Measurements from ENCODE around the gene DPM2.

DPM2 gene

DNA sequence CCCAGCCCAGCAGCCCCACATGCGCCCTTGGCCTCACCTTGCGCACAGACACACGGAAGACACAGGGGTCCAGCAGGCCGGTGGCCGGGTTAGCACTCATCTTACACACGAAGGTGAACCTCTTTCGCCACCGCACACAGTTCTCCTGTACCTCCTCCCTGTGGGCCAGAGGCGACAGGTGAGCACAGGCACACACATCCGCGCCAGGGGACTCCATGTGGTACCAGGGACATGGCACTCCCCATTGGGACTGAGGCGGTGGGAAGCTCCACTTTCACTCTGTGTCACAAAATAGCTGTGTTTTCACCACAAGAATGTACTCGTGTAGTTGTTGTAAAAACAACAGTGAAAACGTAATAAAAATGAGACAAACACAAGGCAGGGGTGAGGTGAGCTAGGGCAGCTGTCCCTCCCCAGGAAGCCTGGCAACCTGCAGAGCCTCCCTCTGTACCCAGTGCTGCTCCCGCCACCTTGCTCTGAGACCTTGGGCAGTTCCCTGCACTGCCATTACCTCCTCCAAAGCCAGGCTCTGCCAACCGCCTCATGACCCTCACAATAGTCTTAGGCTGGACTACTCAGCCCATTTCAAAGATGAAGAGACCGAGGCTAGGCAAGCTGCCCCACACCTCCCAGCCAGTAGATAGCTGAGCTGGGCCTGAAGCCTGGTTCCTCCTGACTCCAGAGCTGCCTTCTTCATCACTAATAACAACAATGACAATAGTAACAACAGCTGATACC, 16.3 kb upstream of the DPM2 start:
- DNase-seq: no peak

DNA sequence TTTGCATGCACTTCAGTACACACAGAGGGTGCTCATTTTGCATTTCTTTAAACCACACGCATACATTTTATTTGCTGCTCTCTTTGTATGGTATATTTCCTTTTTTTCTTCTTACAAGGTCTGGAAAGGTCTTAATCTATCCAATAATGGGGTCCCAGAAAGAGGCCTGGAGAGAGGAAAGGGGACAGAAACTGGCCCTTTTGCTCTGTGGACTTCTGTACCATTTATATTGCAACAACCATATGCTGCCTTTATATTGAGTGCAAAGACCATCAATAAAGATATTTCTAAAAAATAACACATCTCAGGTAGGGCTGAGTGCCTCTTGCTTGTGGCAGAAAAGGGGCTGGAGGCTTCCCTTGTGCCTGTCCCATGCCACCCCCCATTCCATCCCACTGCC, 15.5 kb upstream of the DPM2 start:
- DNase-seq: no peak

DNA sequence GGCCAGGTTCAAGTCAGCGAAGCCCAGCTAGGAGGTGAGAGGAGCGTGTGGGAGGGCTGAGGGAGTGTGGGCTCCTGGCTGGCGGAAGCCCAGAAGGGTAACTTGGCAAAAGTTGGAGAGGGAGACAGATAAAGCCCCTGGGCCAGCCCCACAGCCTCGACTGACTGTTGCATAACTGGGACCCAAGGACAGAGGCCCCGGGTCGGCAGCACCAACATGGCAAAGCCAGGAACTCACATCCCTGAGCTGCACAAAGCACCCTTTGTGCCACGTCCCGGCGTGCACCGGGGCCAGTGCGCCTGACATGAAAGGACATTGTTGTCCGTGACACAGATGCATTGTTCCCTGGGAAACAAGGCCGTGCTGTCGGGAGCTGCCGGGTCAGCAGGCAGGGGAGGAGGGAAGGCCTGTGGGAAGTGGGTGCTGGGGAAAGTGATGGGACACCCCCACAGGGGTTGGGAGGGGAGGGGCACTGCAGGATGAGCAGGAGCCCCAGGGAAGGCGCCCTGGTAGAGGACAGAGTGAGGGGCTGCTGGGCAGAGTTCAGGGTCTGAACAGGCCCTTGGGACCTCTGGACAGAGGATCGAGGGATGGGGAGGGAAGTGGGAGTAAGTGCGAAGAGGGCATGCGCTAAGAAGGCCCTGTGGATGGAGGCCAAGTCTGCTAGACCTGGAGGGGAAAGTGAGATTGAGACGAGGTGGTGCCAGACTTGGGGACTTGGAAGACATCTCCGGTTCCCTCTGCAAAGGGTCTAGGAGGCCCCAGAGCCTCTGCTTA, 13.0 kb upstream of the DPM2 start:
- no peak for DNase-seq

DNA sequence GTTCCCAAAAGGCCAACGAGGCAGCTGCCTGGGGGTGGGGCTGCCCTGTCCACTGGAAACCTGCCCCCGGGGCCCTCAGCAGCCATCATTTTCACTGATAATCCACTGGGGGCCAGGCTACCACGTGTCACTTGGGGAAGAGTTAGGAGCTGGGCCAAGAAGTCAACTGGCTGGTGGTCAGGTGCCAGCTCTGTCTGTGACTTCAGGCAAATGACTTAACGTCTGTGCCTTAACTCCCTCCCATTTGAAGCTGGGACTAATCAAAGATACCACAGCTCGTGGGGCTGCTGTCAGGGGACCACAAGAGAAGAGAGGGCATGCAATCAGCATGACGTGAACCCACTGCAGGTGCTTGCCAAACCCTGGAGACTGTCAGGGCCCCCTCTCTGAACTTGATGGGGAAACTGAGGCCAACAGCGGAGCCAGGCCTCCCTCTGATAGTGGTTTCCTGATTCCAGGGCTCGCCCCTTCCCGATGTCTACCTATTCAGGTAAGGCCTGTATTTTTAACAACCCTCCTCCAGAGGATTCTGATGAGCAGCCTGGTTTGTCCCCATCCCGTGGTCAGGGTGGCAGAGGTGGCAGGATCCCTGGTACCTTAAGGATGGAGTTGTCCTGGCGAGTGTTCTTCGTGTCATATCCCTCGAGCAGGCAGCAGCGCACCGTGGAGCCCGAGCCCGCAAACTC, 12.3 kb upstream of the DPM2 start:
- DNase-seq: no peak

DNA sequence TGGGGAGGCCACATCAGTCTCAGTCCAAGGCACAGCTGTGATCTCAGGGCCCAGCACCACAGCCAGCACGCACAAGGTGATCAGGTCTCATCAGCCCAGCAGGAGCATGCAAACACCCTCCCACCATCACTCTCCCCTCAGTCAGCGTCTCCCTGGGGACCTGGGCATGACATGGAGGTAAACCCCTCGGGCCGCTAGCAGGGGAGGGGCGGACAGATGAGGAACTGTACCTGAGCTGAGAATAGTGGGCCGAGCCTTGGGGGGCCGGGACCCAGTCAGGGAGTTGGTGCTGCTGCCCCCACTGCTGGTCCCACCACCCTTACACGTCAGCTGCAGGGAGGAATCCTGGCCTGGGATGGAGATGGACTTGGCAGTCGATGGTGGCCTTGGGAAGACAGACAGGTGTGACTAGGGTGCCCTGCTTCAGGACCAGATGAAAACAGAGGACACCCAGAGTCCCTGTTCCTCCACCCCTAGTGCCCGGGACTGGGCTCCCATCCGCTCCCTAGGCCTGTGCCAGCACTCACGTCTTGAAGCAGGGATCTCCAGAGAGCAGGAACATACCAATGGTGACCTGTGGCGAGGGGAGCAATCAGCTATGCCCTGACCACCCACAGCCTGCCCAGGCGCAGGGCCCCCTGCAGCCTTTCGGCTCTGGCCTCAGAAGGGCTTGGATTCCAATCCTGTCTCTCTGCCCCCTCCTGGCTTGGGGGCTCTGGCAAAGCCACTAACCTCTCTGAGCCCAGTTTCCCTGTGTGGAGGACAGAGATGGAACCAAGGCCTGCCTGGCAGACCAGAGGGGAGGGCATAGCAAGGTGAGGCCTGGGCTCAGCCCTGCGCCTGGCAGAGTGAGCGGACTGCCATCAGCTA, 10.4 kb upstream of the DPM2 start:
- DNase-seq: no peak

DNA sequence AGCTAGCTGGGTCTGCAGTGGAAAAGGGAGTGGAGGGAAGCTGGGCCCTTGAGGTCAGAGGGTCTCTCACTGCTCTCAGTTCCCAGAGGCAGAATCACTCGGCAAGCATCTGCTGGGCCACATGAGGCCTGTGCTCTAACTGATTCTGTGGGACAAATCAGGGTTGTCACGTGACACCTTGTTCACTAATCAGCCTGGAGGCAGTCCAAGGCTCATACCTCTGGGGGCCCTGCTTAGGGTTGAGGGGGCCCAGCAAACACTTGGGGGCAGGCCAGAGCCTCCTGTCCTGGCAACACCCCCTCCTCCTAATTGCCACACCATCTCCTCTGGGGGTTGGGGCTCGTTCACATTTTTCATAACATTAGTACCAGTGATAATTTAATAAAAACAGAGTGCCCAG, 9.1 kb upstream of the DPM2 start:
- no peak for DNase-seq

DNA sequence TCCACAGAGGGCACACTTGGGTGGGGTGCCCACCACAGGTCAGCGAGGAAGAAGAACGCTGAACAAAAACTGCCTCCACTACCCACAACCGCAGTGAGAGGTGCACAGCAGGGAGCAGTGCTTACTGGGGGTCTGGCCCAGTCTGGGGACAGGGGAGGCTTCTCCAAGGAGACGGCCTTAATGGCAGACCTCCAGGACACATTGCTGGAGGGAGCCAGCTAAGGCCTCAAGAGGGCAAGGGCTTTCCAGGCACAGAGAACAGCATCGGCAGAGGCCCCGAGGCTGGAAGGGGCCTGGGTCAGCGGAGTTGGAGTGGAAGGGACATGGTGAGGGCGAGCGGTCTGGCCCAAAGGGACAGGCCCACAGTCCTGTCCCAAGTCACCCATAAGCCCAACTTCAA, 8.3 kb upstream of the DPM2 start:
- no peak for DNase-seq

DNA sequence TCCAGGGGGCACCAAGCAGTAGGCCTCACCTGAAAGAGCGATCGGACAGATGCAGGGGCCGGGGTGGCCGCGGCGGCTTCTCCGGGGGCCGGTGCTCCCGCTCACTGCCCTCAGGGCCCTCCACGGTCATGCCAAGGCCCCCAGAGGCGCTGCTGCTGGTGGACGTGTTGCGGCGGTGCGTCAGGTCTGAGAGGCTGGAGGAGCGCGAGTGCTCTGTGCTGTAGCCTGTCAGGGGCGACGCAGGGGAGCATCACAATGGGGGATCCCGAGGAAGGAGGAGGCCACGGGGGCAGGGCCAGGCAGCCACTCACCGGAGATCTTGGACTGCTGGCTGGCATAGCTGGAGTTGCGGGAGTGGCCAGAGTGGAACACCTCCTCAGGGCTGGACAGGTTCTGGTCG, 7.7 kb upstream of the DPM2 start:
- DNase-seq: no peak

DNA sequence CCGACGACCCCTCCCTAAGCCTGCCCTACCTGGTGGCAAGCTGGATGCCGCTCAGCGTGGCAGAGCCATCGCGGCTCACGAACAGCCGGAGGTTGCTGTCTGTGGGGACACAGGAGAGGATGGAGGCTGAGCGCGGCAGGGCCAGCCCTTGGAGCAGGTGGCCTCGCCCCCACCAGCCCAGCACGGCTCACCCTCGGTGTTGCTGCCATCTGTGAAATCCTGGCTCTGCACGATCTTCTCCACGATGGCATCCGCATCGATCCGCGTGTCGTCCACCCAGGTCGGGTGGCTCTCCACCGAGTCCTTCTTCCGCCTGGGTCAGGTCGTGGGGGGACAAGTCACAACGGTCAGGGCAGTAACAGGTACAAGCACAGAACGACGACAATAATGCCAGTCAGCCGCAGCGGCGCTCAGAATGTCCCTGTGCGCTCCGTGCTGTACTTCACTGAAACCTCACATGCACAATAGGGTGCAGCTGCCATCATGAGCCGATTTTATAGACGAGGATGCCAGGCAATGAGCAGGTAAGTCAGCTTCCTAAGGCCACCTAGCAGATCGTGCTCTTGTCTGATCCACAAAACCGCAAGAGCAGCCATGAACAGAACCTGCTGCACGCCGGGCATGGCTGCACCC, 7.0 kb upstream of the DPM2 start:
- DNase-seq: no peak

DNA sequence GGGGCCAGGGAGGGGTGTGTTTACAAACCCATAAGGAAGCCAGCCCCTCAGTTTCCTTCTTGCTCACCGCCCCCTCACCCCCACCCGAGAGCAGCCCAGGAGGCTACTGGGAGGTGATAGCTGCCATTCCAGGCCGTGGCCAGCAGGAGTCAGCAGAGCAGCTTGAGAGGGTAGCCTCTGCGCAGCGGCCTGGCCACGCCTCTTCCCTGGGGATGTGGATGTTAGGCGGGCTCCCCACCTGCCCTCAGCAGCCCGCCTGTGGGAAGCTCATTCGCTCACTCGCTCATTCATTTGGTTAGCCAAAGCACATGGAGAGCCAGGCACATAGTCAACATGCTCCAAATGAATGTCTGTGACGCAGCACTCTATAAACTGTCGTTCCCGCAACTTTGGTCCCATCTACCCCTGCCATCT, 6.1 kb upstream of the DPM2 start:
- peak; percentile 68 to 74 for DNase-seq

DNA sequence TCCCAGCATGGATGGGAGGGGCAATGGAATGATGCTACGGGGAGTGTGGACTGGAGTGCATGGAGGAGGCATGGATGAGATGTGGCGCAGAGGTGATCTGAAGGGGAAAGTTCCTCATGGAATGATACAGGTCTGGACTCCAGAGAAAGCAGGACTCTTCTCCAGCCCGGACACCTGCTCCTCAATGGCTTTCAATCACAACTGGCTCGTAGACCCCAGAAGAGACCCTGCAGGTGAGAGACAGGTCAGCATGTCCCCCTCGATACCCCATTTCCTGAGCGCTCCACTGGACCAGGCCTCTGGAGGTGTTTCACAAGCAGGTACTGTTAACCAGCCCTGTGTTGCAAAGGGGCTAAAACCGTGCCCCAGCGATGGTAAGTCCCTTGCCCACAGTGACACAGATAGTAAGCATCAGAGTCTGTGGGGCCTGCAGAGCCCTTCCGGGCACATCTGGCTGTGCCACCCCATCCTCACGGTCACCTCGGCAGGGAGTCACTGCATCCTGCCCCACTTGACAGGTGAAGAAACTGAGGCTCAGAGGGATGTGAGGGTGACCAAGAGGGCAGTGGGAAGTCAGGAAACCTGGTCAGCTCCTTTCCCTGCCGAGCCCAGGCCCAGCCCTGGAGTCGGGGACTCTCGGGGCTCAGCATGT, 5.5 kb upstream of the DPM2 start:
- DNase-seq: no peak

DNA sequence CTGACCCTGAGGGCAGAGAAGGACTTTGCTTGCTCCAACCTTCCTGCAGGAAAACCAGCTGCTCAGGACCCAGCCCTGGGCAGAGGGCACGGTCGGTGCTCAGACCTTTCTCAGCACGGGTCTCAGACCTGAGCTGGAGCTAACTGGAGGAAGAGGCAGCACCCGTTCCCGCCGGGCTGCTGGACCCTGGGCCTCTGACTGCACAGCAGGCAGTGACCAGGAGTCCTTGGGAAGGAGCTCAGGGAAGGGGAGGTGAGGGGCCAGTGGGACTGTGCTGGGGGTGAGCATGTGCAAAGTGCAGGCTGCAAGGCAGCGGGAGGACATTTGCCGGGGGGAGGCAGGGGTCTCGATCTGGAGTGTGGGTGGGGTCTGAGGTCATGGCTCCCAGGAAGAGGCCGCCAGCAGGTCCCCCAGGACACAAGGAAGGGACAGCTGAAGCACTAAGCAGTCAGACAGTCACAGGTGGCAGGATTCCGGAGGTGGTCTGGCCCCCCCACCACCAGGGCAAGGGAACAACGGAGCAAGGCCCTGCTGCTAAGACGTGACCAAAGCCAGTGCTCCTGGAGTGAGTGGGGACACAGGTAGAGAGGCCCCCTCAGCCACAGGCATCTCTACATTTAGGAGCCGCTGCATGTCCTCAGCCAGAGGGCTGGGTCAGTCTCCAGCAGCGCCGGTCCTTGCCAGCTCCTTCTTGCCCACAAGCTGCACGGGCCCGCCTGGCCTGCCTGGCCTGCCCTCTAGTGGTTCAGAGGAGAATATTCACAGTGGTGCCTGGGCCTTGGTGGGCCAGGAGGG, 4.8 kb upstream of the DPM2 start:
- DNase-seq: no peak

DNA sequence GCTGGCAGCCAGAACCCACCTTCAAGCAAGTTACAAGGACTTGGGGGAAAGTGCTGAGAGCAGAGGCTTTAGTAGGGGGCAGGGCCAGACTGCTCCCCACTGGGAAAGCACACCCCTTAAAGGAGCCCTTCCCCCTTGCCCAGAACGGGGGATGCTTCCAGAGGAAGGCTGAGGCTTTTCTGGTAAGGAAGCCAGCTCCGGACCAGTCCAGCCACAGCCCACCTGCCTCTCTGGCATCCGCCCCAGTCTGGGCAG, 4.2 kb upstream of the DPM2 start:
- no peak for DNase-seq

DNA sequence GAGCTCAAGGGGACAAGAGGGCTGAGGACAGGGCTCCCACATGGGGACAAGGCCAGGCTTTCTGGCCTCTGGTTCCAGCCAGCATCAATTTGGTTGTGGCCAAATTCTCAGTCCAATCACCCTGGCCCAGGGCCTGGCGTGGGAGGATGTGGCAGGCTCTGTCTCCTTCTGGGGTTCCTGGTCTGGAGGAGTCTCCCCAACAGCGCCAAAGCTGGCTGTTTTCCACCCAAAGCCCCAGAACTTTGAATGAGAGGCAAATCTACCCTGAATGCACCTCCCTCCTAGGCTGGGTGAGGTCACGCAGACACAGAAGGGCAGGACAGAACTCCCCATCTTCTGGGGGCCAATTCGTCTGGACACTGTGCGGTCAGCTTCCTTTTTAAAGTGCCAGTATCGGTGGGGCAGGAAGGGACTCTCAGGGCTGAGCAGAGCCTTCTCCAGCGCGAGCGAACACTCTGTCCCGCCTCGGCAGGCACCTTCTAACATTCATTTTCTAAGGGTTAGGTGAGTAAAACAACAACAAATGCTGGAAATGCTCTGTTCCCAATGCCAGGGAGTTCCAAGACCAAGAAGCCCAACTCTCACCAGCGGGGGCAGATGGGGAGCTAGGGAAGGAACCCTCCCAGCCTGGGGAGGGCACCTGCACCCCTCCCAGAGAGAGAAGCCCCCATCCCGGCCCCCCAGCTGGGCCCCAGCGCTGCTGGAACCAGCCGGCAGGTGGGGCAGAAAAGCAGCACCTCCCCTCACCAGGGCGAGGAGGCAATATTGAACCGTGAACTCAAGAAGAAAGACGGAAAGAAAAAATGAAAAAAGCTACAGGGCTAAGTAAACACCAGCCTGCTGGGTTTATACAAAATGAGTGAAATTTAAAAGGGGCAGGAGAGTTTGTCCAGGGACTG, 3.7 kb upstream of the DPM2 start:
- DNase-seq: no peak

DNA sequence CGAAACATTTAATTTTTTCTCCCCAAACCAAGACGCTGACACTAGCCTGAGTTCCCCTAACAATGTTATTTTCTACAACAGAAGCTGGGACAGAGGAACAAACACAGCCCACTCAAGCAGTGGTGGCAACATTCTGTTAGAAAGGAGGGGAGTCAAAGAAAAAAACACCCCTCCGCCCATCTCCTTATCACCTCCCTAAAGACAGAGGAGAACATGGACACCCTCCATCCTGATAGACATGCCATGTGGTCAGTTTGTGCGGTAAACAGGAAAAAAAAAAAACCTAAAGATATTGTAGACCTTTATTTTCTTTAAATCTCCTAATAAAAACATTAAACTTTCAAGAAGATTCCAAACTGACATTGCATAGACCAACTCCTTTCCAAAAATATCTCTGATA, 2.9 kb upstream of the DPM2 start:
- DNase-seq: no peak

DNA sequence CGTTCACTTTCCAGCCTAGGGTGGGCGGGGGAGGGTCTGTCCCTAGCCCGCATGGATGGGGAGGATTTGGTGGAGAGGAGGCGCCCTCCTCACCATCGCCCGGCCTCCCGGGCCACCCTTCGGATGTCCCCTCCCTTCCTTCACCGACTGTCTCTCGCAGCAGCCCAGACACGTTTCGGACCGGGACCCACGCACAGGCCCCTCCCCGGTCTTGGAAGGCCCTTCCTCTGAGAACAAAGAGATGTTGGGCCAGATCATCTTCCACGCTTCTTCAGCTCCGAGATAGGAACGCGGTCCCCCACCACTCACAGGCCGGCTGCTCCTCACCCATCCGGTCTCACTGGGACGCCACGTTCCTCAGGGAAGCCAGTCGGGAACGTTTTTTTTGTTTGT, 640 bp upstream of the DPM2 start:
- DNase-seq: no peak

DNA sequence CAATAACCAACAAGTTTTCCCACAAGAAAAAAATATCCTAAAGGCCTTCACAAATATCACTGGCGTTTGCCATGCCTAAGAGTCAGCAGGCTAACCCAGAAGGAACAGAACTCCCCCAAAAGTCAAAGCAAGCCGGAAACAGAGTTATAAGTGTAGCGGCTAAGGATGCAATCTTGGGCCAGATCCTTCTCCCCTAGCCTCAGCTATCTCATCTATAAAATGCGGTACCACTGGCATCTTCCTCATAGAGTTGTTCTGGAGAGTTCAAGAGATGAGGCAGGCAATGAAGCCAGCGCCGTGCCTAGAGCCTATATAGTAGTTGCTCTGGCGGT, 632 bp downstream of the DPM2 start:
- no peak for DNase-seq

DNA sequence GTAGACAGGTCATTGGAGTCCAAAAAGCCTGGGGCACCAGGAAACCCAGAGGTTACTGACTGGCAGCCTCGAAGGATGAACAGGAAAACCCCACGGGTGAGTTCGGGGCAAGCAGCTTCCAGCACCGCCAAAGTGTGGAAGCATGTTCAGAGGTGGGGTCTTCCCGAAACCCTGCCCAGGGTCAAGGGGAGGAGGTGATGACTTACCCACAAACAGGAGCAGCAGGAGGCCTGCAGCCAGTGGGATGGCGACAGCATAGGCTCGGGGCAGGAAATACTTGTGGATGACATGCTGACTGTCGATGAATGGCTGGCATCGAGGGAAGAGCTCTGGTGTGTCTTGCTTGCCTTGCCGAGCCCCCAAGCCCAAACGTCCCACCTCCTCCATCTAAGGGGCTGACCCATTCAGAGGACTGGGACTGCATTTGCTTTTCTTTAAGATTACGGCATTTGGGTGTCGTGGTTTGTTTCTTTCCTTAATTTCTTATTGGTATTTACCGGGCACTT, 1.3 kb downstream of the DPM2 start:
- no peak for DNase-seq

DNA sequence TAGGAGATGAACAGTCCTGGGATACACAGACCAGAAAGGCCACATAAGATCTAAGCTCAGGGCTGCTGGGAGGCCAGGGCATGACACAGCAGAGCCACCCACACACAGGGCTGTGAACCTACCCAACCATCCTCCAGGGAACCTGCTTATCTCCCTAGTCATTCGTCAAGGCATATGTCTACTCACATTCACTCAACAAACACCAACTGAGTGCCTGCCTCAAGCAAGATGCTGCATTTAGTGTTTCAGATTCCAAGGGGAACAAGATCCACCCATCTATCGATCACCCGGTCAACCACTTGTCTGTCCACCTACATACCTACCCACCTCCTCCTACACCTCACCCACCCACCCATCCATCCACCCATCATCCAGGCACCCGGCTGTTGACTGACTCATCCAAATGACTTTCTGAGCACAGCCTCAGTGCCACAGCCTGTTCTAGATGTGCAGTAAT, 1.9 kb downstream of the DPM2 start:
- DNase-seq: peak in 1 of 2 experiments; percentile 29

DNA sequence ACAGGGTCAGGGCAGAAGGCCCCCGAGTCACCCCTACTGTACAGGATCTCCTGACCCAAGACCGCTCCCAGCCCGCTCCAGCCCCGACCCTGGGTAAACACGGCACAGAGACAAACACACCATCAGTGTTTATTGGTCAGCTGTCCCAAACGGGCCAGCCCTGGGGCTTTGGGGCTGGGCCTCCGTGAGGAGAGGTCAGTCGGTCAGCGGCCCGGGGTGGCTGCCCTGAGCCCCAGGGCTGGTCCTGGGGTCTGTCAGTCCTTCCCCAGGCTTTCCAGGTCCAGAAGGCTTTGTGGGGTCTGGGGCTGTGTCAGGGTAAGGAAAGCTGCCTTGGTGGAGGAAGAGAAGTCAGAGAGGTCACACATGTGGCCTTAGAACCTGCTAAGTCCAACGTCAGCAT, 2.7 kb downstream of the DPM2 start:
- no peak for DNase-seq
